Trophoblast cell (in vitro differentiated cells and primary cell): Measurements from ENCODE around the gene ARFGEF3.

Experiments used
- DNase-seq, 2 donors: peaks; one replicate each; pipeline ENCODE4 v3.0.0-alpha.2; 2016
- H2AFZ ChIP-seq: 2 replicates; pipeline ENCODE4 v1.6.1; 2013; ENCODE audit warnings: low read length, moderate library complexity, mild to moderate bottlenecking; ENCODE audit not compliant: insufficient read depth, poor library complexity
- H2AK5ac ChIP-seq: 2 replicates; pipeline ENCODE4 v1.6.1; 2013; ENCODE audit warnings: mild to moderate bottlenecking, low read length
- H2BK120ac ChIP-seq: 2 replicates; pipeline ENCODE4 v1.6.1; 2013; ENCODE audit warnings: low read length, mild to moderate bottlenecking, moderate library complexity; ENCODE audit not compliant: insufficient read depth, poor library complexity
- H2BK12ac ChIP-seq: 2 replicates; pipeline ENCODE4 v1.6.1; 2013; ENCODE audit warnings: mild to moderate bottlenecking, low read length, moderate library complexity
- H2BK5ac ChIP-seq: 2 replicates; pipeline ENCODE4 v1.6.1; 2013; ENCODE audit warnings: low read length, low read depth, moderate library complexity, mild to moderate bottlenecking; ENCODE audit not compliant: poor library complexity
- H3K14ac ChIP-seq: 2 replicates; pipeline ENCODE4 v1.6.1; 2013; ENCODE audit warnings: mild to moderate bottlenecking, low read length
- H3K18ac ChIP-seq: 2 replicates; pipeline ENCODE4 v1.6.1; 2013; ENCODE audit warnings: mild to moderate bottlenecking, low read length
- H3K23ac ChIP-seq: 2 replicates; pipeline ENCODE4 v1.6.1; 2013; ENCODE audit warnings: low read length
- H3K27ac ChIP-seq: 2 replicates; pipeline ENCODE4 v1.5.1; 2013; ENCODE audit warnings: low read depth, mild to moderate bottlenecking, inconsistent platforms, low read length, moderate library complexity
- H3K27me3 ChIP-seq: 2 replicates; pipeline ENCODE4 v1.6.1; 2013; ENCODE audit warnings: inconsistent platforms, mild to moderate bottlenecking, low read length, moderate library complexity; ENCODE audit not compliant: insufficient read depth
- H3K36me3 ChIP-seq, 2 experiments: 1 replicate in 1 of 2; 2 replicates in 1 of 2; pipeline ENCODE4 v1.6.1; 2013; ENCODE audit warnings: low read length in 2 of 2, mild to moderate bottlenecking in 2 of 2, moderate library complexity in 1 of 2; ENCODE audit not compliant: insufficient read depth in 2 of 2, control insufficient read depth in 1 of 2
- H3K4ac ChIP-seq: 2 replicates; pipeline ENCODE4 v1.6.1; 2013; ENCODE audit warnings: low read depth, mild to moderate bottlenecking, low read length, moderate library complexity
- H3K4me1 ChIP-seq, 2 experiments: 1 replicate in 1 of 2; 2 replicates in 1 of 2; pipeline ENCODE4 v1.6.1; 2013; ENCODE audit warnings: low read length in 2 of 2, mild to moderate bottlenecking in 2 of 2, moderate library complexity in 1 of 2; ENCODE audit not compliant: insufficient read depth in 2 of 2, control insufficient read depth in 1 of 2
- H3K4me2 ChIP-seq: 2 replicates; pipeline ENCODE4 v1.6.1; 2013; ENCODE audit warnings: inconsistent platforms, mild to moderate bottlenecking, low read length, moderate library complexity
- H3K4me3 ChIP-seq: 2 replicates; pipeline ENCODE4 v1.5.1; 2013; ENCODE audit warnings: mild to moderate bottlenecking, low read depth, low read length, inconsistent platforms
- H3K79me1 ChIP-seq: one replicate; pipeline ENCODE4 v1.6.1; 2013; ENCODE audit warnings: low read length
- H3K79me2 ChIP-seq: 2 replicates; pipeline ENCODE4 v1.6.1; 2013; ENCODE audit warnings: low read length, mild to moderate bottlenecking; ENCODE audit not compliant: control insufficient read depth, insufficient read depth, poor library complexity
- H3K9ac ChIP-seq: 2 replicates; pipeline ENCODE4 v1.6.1; 2013; ENCODE audit warnings: mild to moderate bottlenecking, low read length
- H3K9me3 ChIP-seq: 2 replicates; pipeline ENCODE4 v1.6.1; 2013; ENCODE audit warnings: low read depth, mild to moderate bottlenecking, control low read depth, inconsistent platforms, low read length; ENCODE audit not compliant: insufficient read depth
- H4K12ac ChIP-seq: 2 replicates; pipeline ENCODE4 v1.6.1; 2013; ENCODE audit warnings: low read depth, mild to moderate bottlenecking, low read length, moderate library complexity
- H4K8ac ChIP-seq: 2 replicates; pipeline ENCODE4 v1.6.1; 2013; ENCODE audit warnings: low read depth, mild to moderate bottlenecking, low read length, moderate library complexity
- H4K91ac ChIP-seq: one replicate; pipeline ENCODE4 v1.6.1; 2013; ENCODE audit warnings: low read depth, mild to moderate bottlenecking, low read length, moderate library complexity
- WGBS: extraction: QIAGEN DNeasy Blood & Tissue Kit; methylation state at CpG from one replicate; pipeline ENCODE4 v1.1.7; 2013; ENCODE audit warnings: missing lambda C conversion rate; ENCODE audit not compliant: insufficient read length, insufficient coverage; ENCODE audit errors: extremely low coverage; 5-methylcytosine and 5-hydroxymethylcytosine counted together

The ARFGEF3 gene

DNA sequence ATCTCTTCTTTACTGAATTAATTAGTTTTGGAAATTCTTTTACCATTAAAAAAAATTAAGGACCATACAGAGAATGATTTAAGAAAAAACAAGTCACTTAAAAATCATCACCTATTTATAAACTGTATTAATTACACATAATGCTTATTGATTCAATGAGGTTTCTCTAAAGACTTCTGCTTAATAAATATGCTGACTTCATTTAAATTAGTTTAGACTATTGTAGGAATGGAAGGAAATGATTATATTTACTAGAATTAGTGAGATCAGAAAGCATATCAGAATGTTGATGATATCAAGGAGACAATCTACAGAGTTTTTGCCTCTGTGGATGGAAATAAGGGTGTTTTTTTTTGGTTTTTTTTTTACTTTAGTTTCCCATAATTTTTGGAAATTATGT is 181.4 kb downstream of the ARFGEF3 start:
- Histone ChIP-seq H3K79me2 (no peaks in the 10 kb centered on the region), H3K14ac (no peak overlapping the region), H2BK5ac (no peak overlapping the region), H4K91ac (no peak overlapping the region), H3K36me3 (no peaks in the 10 kb centered on the region), H4K12ac (no peak overlapping the region), H3K4me3 (no peak overlapping the region), H4K8ac (no peak overlapping the region), H3K9me3 (no peaks in the 10 kb centered on the region), H2AFZ (no peak overlapping the region), H3K27ac (no peak overlapping the region), H3K9ac (no peak overlapping the region), H3K27me3 (no peaks in the 10 kb centered on the region), H2BK12ac (no peak overlapping the region), H3K4me1 (no peaks in the 10 kb centered on the region), H3K4ac (no peak overlapping the region), H3K23ac (no peak overlapping the region), H3K18ac (no peak overlapping the region), H2BK120ac (no peak overlapping the region), H2AK5ac (no peak overlapping the region), H3K79me1 (no peaks in the 10 kb centered on the region), H3K4me2 (no peak overlapping the region)
- no peak for DNase-seq

DNA sequence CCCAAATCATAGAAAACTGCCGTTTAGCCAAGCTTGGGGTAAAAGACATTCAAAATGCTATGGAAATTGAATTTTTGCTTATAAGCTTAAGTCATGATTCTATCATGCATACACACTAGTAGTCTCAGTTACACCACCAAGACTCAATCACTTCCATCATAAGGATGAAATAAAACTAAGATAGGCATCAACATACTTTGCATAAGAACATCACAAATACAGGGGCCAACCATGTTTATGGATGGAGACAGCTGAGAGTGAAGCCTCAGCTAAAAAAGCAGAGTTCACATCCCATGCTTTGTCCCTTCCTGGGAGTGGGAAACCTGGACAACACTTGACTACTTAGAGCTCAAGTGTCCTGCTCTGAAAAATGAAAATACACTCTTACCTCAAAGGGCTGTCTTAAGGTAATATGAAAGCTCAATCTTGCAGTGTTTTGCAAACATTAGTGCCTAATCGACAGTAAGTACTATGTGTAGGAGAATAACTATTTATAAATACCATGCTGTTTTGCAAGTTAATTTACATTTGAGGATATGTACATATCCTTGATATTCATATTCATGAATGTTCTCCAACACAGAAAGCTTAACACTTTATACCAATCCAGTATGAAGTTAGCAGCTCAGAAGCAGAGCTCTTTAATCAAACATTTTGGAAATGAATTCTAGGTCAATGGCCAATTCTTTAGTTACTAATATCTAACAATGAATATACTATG is 184.0 kb downstream of the ARFGEF3 start:
- Histone ChIP-seq H3K14ac (no peak overlapping the region), H3K9ac (no peak overlapping the region), H4K12ac (no peak overlapping the region), H3K4me2 (no peak overlapping the region), H3K27me3 (no peaks in the 10 kb centered on the region), H3K4ac (no peak overlapping the region), H2AFZ (no peak overlapping the region), H4K8ac (no peak overlapping the region), H2BK12ac (no peak overlapping the region), H2BK5ac (no peak overlapping the region), H3K4me1 (no peaks in the 10 kb centered on the region), H3K79me1 (no peaks in the 10 kb centered on the region), H3K36me3 (no peaks in the 10 kb centered on the region), H2AK5ac (no peak overlapping the region), H3K27ac (no peak overlapping the region), H4K91ac (no peak overlapping the region), H3K18ac (no peak overlapping the region), H3K23ac (no peak overlapping the region), H3K79me2 (no peaks in the 10 kb centered on the region), H2BK120ac (no peak overlapping the region), H3K4me3 (no peak overlapping the region), H3K9me3 (no peaks in the 10 kb centered on the region)
- peak in 1 of 2 donors; percentile 6 for DNase-seq
- no CpG with 5 or more reads among the region's 2 CpGs for WGBS

DNA sequence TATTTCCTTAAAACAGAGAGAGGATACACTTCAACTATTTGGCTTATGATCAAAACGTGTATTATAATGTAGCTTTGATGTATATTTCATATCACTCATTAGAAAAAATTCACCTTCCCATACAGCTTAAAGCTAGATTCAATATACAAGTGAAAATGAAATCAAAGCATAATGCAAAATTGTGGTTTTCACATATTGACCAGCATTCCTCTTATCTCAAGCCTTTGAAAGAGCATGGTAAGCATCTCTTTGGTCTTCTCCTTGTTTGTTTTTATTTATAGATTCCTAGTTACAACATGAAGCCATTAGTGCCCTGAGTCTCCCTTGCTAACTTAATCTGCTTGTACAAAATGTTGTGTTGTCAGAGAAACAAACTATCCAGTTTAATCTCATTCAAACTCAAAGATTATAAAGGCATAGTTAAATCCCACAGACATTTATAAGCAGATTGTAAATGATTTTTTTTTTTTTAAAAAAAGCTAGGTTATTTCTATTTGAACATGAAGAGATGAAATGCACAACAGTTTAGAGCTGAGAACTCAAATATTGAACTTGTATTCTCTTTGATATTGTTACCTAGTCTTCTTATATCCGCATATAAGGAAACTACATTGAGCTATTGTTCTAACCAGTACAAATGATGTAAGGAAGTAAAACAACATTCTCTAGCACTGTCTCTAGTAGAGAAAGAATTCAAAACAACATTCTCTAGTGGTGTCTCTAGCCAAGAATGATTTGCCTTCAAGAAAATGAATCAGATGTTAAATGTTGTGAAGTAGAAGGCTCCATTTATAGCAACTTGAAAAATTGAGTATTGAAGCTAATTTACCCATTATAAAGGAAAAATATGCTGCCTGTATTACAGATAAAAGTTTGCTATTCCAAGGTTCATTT is 184.8 kb downstream of the ARFGEF3 start:
- no peak overlapping the region for H3K18ac ChIP-seq
- H3K27ac ChIP-seq = no peak overlapping the region
- H3K4me2 ChIP-seq = no peak overlapping the region
- H3K9ac ChIP-seq = no peak overlapping the region
- H4K12ac ChIP-seq = no peak overlapping the region
- H4K91ac ChIP-seq = no peak overlapping the region
- no peaks in the 10 kb centered on the region for H3K79me2 ChIP-seq
- H3K79me1 ChIP-seq = no peaks in the 10 kb centered on the region
- H3K9me3 ChIP-seq = no peaks in the 10 kb centered on the region
- no peak overlapping the region for H3K4me3 ChIP-seq
- no peak overlapping the region for H3K4ac ChIP-seq
- no peak overlapping the region for H2BK120ac ChIP-seq
- H2AK5ac ChIP-seq = no peak overlapping the region
- H4K8ac ChIP-seq = no peak overlapping the region
- no peaks in the 10 kb centered on the region for H3K4me1 ChIP-seq
- H2BK5ac ChIP-seq = no peak overlapping the region
- H3K27me3 ChIP-seq = no peaks in the 10 kb centered on the region
- WGBS = no CpG with 5 or more reads among the region's 2 CpGs
- H2BK12ac ChIP-seq = no peak overlapping the region
- H3K23ac ChIP-seq = no peak overlapping the region
- no peaks in the 10 kb centered on the region for H3K36me3 ChIP-seq
- no peak overlapping the region for H2AFZ ChIP-seq
- DNase-seq = peak; percentile 11 to 84
- no peak overlapping the region for H3K14ac ChIP-seq

DNA sequence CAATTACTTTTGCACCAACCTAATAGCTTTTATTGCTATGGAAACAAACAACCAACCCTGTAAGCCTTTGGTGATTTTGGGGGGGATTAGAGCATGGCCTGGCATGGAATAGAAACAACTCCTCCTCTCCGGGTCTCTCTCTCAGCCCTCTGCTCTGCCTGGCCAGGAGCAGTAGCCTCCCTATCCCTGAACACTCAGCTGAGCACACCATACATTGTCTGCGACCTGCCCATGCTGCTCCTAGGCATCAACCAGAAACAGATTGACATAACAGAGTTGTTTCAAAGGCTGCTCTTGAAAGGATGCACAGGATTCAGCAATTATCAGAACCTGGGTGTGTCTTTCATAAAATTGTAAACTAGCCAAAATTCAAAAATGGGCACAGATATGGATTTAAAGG is 186.1 kb downstream of the ARFGEF3 start:
- Histone ChIP-seq H2BK12ac (no peak overlapping the region), H3K4me1 (no peaks in the 10 kb centered on the region), H3K9me3 (no peaks in the 10 kb centered on the region), H3K4me3 (no peak overlapping the region), H2BK5ac (no peak overlapping the region), H3K18ac (no peak overlapping the region), H3K9ac (no peak overlapping the region), H3K79me1 (no peaks in the 10 kb centered on the region), H3K23ac (no peak overlapping the region), H2BK120ac (no peak overlapping the region), H4K8ac (no peak overlapping the region), H3K27ac (no peak overlapping the region), H3K4me2 (no peak overlapping the region), H3K36me3 (no peaks in the 10 kb centered on the region), H3K79me2 (no peaks in the 10 kb centered on the region), H2AK5ac (no peak overlapping the region), H4K91ac (no peak overlapping the region), H2AFZ (no peak overlapping the region), H4K12ac (no peak overlapping the region), H3K27me3 (no peaks in the 10 kb centered on the region), H3K14ac (no peak overlapping the region), H3K4ac (no peak overlapping the region)
- WGBS = no CpG with 5 or more reads among the region's 2 CpGs
- no peak for DNase-seq
